Heart right ventricle (tissue), 16 donors: ENCODE results near the gene ANKRD6. TPM values are rescaled to one million over a fixed set of nuclear protein-coding genes. Genes with fewer than 3 reads are reported as not detected.

ENCODE experiments used
- ATAC-seq, 8 donors: fragments of 200-7000 bp; cut with Tn5 transposase; one replicate each; pipeline ENCODE4 v1.9.1; 2020; ENCODE audit warnings: mild to moderate bottlenecking in 8 of 8, moderate library complexity in 8 of 8, moderate number of reproducible peaks in 1 of 8
- DNase-seq, 2 donors: peaks; one replicate each; pipeline ENCODE4 v3.0.0-alpha.2; 2020
- H3K27ac ChIP-seq, 10 donors: fragments of 200-600 bp; sonication (generic) in 2 of 10; one replicate each; pipeline versions ENCODE4 v1.5.0 to v1.8.0; 2020 to 2022; ENCODE audit warnings: mild to moderate bottlenecking in 3 of 10
- H3K27me3 ChIP-seq, 7 donors: fragments of 200-600 bp; one replicate each; pipeline ENCODE4 v1.8.0; 2021 to 2022; ENCODE audit warnings: mild to moderate bottlenecking in 2 of 7
- H3K36me3 ChIP-seq, 9 donors: fragments of 200-600 bp; sonication (generic) in 1 of 9; one replicate each; pipeline versions ENCODE4 v1.5.0 to v1.8.0; 2020 to 2022; ENCODE audit warnings: mild to moderate bottlenecking in 2 of 9
- H3K4me1 ChIP-seq, 9 donors: fragments of 200-600 bp; sonication (generic) in 1 of 9; one replicate each; pipeline versions ENCODE4 v1.5.0 to v1.8.0; 2020 to 2022; ENCODE audit warnings: mild to moderate bottlenecking in 4 of 9
- H3K4me3 ChIP-seq, 10 donors: fragments of 200-600 bp; sonication (generic) in 2 of 10; one replicate each; pipeline versions ENCODE4 v1.5.0 to v1.8.0; 2020 to 2022; ENCODE audit warnings: mild to moderate bottlenecking in 7 of 10, moderate library complexity in 2 of 10
- H3K9me3 ChIP-seq, 11 donors: fragments of 200-600 bp in 10 of 11; sonication (generic) in 2 of 11; one replicate each; pipeline versions ENCODE4 v1.5.0 to v1.8.0; 2013 to 2022; ENCODE audit warnings: mild to moderate bottlenecking in 2 of 11, control low read depth in 1 of 11, moderate library complexity in 1 of 11
- CTCF ChIP-seq, 9 donors: fragments of 200-600 bp; sonication (generic) in 2 of 9; IDR thresholded peaks; one replicate each; pipeline versions ENCODE4 v1.5.0 to v1.8.0; 2021 to 2022; ENCODE audit warnings: antibody characterized with exemption in 9 of 9, mild to moderate bottlenecking in 5 of 9, moderate library complexity in 1 of 9
- WGBS, 2 donors: extraction: QIAGEN DNeasy Blood & Tissue Kit; methylation state at CpG; one replicate each; pipeline ENCODE4 v1.1.7; 2013; ENCODE audit warnings: inconsistent platforms in 1 of 2; 5-methylcytosine and 5-hydroxymethylcytosine counted together
- intact Hi-C, 10 donors: fragments of 100-400 bp; cut with DNase I; formaldehyde crosslinking; loops; one replicate each; pipeline versions ENCODE4 v1.11.1 to v1.14.2; 2022
- polyA plus RNA-seq, 2 donors: library from polyadenylated mRNA; stranded (reverse); fragments of 200-250 nt; gene quantifications; one replicate each; pipeline ENCODE4 v1.2.3, GENCODE V29; 2013
- total RNA-seq, 10 donors: library from RNA; stranded (reverse); fragmentation: NEBNext Ultra II Directional in 3 of 10; extraction: Animal tissue kit (Norgen Biotek cat#: 25700) in 3 of 10; gene quantifications; one replicate each; pipeline versions ENCODE4 v1.2.1 to v1.2.4, GENCODE V29; 2021 to 2023
- donor health status: Arrhythmogenic right ventricular cardiomyopathy.
- donor health status: ischemic (EF 13 %, LVEDD 7.1; RV severe dilation, severe dysfunction).
- donor health status: healthy with polysubstance abuse.
- donor health status: DM: no; HTN: yes; CAD: no.
- donor health status: DM: no; HTN: no; CAD: no.
- donor health status: ischemic (EF 25% LVEDD 6.9; RV normal size, moderate dysfunction).
- donor health status: ischemic (EF 25% LVEDD 5.7; RV mildly dilated, moderate dysfunction).
- donor health status: healthy.
- donor health status: DM: yes; HTN: yes; CAD: no.
- donor health status: Ischemic cardiomyopathy.
- donor health status: ischemic (EF 35%, LVEDD 5.7; RV mildly dilated, moderate dysfunction).
- donor health status: nonischemic (EF 11% LVEDD 7.7; RV severe dilation, severe dysfunction).
- donor health status: DM: yes; HTN: yes; CAD: no.
- donor health status: PGD.
- donor health status: ischemic (EF 29% LVEDD 5.4; RV normal size, mild dysfunction).
- donor health status: nonischemic (EF 23%, LVEDD 6.1; RV moderate dilation, normal function).

ANKRD6 gene
- total and polyA plus RNA-seq, 12 donors: 2.0 to 18.2 (median 9.6) TPM

GRCh38 chr6:89679215-89680120 is 246.5 kb downstream of the ANKRD6 start:
- 75 to 82% methylated on average over 6 of the region's 6 CpGs for WGBS, 2 donors
- H3K36me3 ChIP-seq: peaks cover 0 to 99% (median 21%) of the 10 kb centered on the region in 9 donors
- ATAC-seq (peak; percentile 16 to 60 (median 41)), DNase-seq (no peak)
- peak overlapping the region in 3 of 10 donors; percentile 44 to 74 (median 48) for H3K27ac ChIP-seq
- H3K4me3 ChIP-seq: no peak overlapping the region
- no peak for TF ChIP-seq CTCF (IDR thresholded peaks at IDR 0.05)
- H3K9me3 ChIP-seq: no peaks in the 10 kb centered on the region
- H3K27me3 ChIP-seq: no peaks in the 10 kb centered on the region
- H3K4me1 ChIP-seq: peaks cover 0 to 34% (median 15%) of the 10 kb centered on the region in 9 donors
- intact Hi-C loops: no loop called here

- 62 to 70% methylated on average over 2 of the region's 2 CpGs for WGBS, 2 donors
- peak in 6 of 8 donors; percentile 23 to 53 (median 40) for ATAC-seq
These were observed 247.2 kb downstream of the ANKRD6 start for GRCh38 chr6:89680150-89680549.

GRCh38 chr6:89680551-89680950 is 247.6 kb downstream of the ANKRD6 start:
- intact Hi-C loops: no loop called here
- peak in 7 of 8 donors; percentile 53 to 77 (median 62) for ATAC-seq
- H3K27ac ChIP-seq: peak overlapping the region in 6 of 10 donors; percentile 42 to 74 (median 52)

More at GRCh38 chr6:89680150-89680549, 247.2 kb downstream of the ANKRD6 start:
- Histone ChIP-seq H3K4me3 (no peak overlapping the region), H3K9me3 (no peaks in the 10 kb centered on the region), H3K4me1 (peaks cover 0 to 34% (median 15%) of the 10 kb centered on the region in 9 donors), H3K27me3 (no peaks in the 10 kb centered on the region), H3K36me3 (peaks cover 0 to 99% (median 28%) of the 10 kb centered on the region in 9 donors), H3K27ac (peak overlapping the region in 6 of 10 donors; percentile 42 to 74 (median 49))
- no peak for TF ChIP-seq CTCF (IDR thresholded peaks at IDR 0.05)
- intact Hi-C loops: no loop called here
- DNase-seq: no peak

More at GRCh38 chr6:89680551-89680950, 247.6 kb downstream of the ANKRD6 start:
- TF ChIP-seq CTCF (IDR thresholded peaks at IDR 0.05): no peak
- Histone ChIP-seq H3K27me3 (no peaks in the 10 kb centered on the region), H3K36me3 (peaks cover 0 to 99% (median 28%) of the 10 kb centered on the region in 9 donors), H3K4me1 (peaks cover 0 to 31% (median 14%) of the 10 kb centered on the region in 9 donors), H3K4me3 (no peak overlapping the region), H3K9me3 (no peaks in the 10 kb centered on the region)
- WGBS, 2 donors: 53 to 57% methylated on average over 7 of the region's 7 CpGs
- no peak for DNase-seq
